Measurements from ENCODE around the gene TNFRSF8.
A peak's percentile ranks its signal among the peaks of the same experiment; 100 is the strongest.

The TNFRSF8 gene

GRCh38 chr1:12166834-12167492 lies 103.9 kb downstream of the TNFRSF8 start, which contains the start of gene TNFRSF1B:
Gene TNFRSF1B, plus strand, starts transcription at chr1:12166991. Its CDS starts 101 bp downstream, at chr1:12167092.
- peaks cover 36% of the 10 kb centered on the region for H3K27me3 ChIP-seq (ENCODE audit: control insufficient read depth, insufficient read depth, low read length, poor library complexity, severe bottlenecking)
- H3K27ac ChIP-seq (ENCODE audit: insufficient read depth, low read depth, low read length, poor library complexity, severe bottlenecking) = no peak within 1 kb of the TSS
- 25% methylated on average over 79 of the region's 79 CpGs for WGBS, 2 experiments
- peaks cover 7% of the 10 kb centered on the region for H3K4me1 ChIP-seq (ENCODE audit: control insufficient read depth, insufficient read depth, low read length)
- H3K9me3 ChIP-seq (ENCODE audit: control insufficient read depth, low read length) = no peaks in the 10 kb centered on the region
- H3K36me3 ChIP-seq (ENCODE audit: control insufficient read depth, insufficient read depth, low read length) = no peaks in the 10 kb centered on the region
- peak within 1 kb of the TSS; percentile 5 for H3K4me3 ChIP-seq (ENCODE audit: insufficient read depth, low read depth, low read length)

DNA sequence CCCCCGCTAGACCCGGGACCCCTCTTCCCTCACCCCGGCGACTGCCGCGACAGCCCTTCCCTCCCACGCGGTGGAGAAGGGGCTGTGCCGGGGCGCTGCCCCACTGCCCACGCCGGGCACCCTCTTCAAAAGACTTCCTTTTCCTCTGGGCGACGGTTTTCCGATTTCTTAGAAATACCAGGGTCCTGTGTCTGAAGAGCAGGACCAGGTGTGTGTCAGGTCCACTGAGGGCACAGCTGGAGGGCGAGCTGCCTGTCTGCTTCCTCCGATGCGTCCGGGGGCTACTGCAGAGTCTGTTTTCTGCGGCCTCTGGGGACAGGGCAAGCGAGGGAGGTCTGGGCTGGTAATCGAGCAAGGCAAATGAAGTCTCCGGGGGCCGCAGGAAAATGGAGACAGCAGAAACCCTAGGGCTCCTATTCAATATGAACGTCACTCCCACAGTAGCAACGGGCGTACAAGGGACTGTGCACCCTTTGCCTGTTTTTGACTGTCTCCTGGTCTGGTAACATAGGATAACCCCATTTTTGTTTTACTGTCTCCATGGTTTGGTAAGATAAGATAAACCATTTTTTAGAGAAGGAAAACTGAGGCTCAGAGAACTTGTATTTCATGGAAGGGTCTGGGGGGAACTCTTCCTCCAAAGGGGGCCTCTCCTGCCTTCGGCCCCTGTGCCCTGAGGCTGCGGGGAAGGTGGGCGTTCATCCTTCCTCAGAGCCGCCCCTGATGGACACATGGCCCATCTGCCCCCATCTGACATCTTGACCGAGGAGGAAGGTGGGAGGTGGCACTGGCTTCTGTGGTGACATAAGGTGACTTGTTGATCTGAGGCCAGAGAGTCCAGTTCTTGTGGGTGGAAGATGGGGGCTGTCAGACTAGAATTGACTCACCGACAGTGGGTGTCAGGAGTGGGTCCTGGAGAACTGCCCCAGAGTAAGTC lies 104.7 kb downstream of the TNFRSF8 start:
- Histone ChIP-seq H3K4me3 (ENCODE audit: insufficient read depth, low read depth, low read length) (no peak overlapping the region), H3K27ac (ENCODE audit: insufficient read depth, low read depth, low read length, poor library complexity, severe bottlenecking) (no peak overlapping the region), H3K4me1 (ENCODE audit: control insufficient read depth, insufficient read depth, low read length) (peaks cover 7% of the 10 kb centered on the region), H3K36me3 (ENCODE audit: control insufficient read depth, insufficient read depth, low read length) (no peaks in the 10 kb centered on the region), H3K9me3 (ENCODE audit: control insufficient read depth, low read length) (no peaks in the 10 kb centered on the region), H3K27me3 (ENCODE audit: control insufficient read depth, insufficient read depth, low read length, poor library complexity, severe bottlenecking) (peaks cover 36% of the 10 kb centered on the region)
- 76 to 78% methylated on average over 33 of the region's 33 CpGs for WGBS, 2 experiments

DNA sequence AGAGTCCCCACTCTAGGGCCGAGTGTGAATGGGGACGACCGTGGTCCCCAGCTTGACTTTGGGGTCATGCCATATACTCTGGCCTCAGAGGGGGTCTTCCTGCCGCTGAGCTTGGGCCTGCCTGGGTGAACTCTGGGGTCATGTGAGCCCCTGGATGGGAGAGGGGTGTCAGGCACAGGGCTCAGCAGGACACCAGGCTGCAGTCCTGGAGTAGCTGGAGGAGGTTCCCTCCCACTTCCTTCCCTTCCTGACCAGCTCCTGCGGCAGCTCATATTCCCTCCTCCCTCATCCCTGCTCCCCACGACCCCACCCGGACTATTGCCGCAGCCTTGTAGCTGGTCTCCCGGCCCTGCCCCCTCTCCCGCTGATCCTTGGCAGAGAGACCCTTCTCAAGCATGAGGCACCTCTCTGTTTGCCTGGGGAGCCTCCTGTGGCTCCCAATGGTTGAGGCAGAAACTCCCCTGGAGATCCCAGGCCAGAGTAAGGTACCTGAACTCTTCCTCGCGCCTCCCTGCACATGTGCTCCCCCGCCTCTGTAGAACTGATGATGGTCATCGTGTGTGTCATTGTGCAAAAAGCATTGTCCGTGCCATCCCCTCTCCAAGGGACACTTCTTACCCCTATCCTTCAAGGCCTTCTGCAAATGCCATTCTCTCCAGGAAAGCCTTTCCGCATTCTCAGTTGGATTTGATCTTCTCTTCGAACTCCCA lies 105.5 kb downstream of the TNFRSF8 start:
- H3K4me3 ChIP-seq (ENCODE audit: insufficient read depth, low read depth, low read length) = no peak overlapping the region
- H3K9me3 ChIP-seq (ENCODE audit: control insufficient read depth, low read length) = no peaks in the 10 kb centered on the region
- 64 to 67% methylated on average over 17 of the region's 17 CpGs for WGBS, 2 experiments
- H3K27me3 ChIP-seq (ENCODE audit: control insufficient read depth, insufficient read depth, low read length, poor library complexity, severe bottlenecking) = peaks cover 36% of the 10 kb centered on the region
- no peaks in the 10 kb centered on the region for H3K36me3 ChIP-seq (ENCODE audit: control insufficient read depth, insufficient read depth, low read length)
- H3K27ac ChIP-seq (ENCODE audit: insufficient read depth, low read depth, low read length, poor library complexity, severe bottlenecking) = no peak overlapping the region
- H3K4me1 ChIP-seq (ENCODE audit: control insufficient read depth, insufficient read depth, low read length) = peaks cover 7% of the 10 kb centered on the region

DNA sequence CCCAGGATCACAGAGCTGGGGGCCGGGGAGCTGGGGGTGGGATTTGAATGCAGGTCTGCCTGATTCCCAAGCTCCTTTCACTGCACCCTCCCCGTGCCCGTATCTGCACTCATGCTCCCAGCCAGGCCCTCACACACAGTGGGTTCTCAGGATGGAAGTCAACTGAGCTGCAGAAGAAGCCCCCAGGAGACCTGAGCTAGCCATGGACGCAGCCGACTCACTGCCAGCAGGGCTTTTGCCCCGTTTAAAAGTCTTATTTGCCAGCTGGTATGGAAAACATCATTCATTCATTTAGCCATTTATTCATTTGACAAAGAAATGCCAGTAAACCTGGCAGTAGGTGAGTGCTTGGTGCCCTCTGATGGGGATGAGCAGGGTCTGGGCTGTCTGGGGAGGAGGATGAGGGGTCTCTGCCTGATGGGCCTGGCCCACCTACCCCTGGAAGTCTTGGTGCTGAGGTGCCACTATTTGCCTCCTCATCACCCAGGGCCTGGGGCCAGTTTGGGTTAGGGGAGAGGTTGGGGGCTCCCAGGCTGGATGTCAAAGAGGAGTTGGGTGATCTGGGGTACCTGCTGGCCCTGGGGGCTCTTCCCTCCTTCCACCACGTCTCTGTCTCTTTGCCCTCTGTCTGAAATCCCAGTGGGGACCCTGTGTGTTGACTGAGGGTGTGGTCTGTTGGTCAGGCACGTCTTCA lies 106.5 kb downstream of the TNFRSF8 start:
- no peaks in the 10 kb centered on the region for H3K36me3 ChIP-seq (ENCODE audit: control insufficient read depth, insufficient read depth, low read length)
- WGBS, 2 experiments = 84 to 89% methylated on average over 7 to 8 of the region's 8 CpGs
- H3K9me3 ChIP-seq (ENCODE audit: control insufficient read depth, low read length) = no peaks in the 10 kb centered on the region
- H3K27ac ChIP-seq (ENCODE audit: insufficient read depth, low read depth, low read length, poor library complexity, severe bottlenecking) = no peak overlapping the region
- peaks cover 9% of the 10 kb centered on the region for H3K4me1 ChIP-seq (ENCODE audit: control insufficient read depth, insufficient read depth, low read length)
- H3K4me3 ChIP-seq (ENCODE audit: insufficient read depth, low read depth, low read length) = no peak overlapping the region
- H3K27me3 ChIP-seq (ENCODE audit: control insufficient read depth, insufficient read depth, low read length, poor library complexity, severe bottlenecking) = peaks cover 36% of the 10 kb centered on the region

DNA sequence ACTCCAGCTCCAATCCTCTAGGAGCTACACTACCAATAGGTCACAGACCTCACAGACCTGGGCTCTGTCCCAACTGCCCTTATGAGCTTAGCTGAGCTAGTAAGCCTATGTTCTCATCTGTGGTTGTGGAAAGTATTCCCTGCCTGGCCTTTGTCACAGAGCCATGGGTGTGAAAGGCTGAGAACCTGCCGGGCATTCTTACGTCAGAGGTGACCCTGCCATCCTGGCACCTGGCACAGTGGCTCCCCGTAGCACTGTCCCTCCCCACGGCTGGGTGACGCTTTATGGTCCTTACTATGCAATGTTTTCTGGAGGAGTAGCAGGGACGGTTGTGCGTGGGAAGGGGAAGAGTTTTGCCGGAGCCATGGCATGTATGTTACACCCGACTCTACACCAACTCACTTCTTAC lies 107.2 kb downstream of the TNFRSF8 start:
- H3K4me1 ChIP-seq (ENCODE audit: control insufficient read depth, insufficient read depth, low read length) = peaks cover 15% of the 10 kb centered on the region
- 94 to 96% methylated on average over 9 of the region's 9 CpGs for WGBS, 2 experiments
- H3K27ac ChIP-seq (ENCODE audit: insufficient read depth, low read depth, low read length, poor library complexity, severe bottlenecking) = no peak overlapping the region
- no peak overlapping the region for H3K4me3 ChIP-seq (ENCODE audit: insufficient read depth, low read depth, low read length)
- H3K9me3 ChIP-seq (ENCODE audit: control insufficient read depth, low read length) = no peaks in the 10 kb centered on the region
- peaks cover 35% of the 10 kb centered on the region for H3K27me3 ChIP-seq (ENCODE audit: control insufficient read depth, insufficient read depth, low read length, poor library complexity, severe bottlenecking)
- H3K36me3 ChIP-seq (ENCODE audit: control insufficient read depth, insufficient read depth, low read length) = no peaks in the 10 kb centered on the region

- H3K9me3 ChIP-seq (ENCODE audit: control insufficient read depth, low read length) = no peaks in the 10 kb centered on the region
- 91 to 92% methylated on average over 12 of the region's 12 CpGs for WGBS, 2 experiments
- no peaks in the 10 kb centered on the region for H3K36me3 ChIP-seq (ENCODE audit: control insufficient read depth, insufficient read depth, low read length)
- no peak overlapping the region for H3K27ac ChIP-seq (ENCODE audit: insufficient read depth, low read depth, low read length, poor library complexity, severe bottlenecking)
- H3K4me1 ChIP-seq (ENCODE audit: control insufficient read depth, insufficient read depth, low read length) = peaks cover 18% of the 10 kb centered on the region
- H3K27me3 ChIP-seq (ENCODE audit: control insufficient read depth, insufficient read depth, low read length, poor library complexity, severe bottlenecking) = peaks cover 24% of the 10 kb centered on the region
- H3K4me3 ChIP-seq (ENCODE audit: insufficient read depth, low read depth, low read length) = no peak overlapping the region
Observed at GRCh38 chr1:12171206-12172041, 108.3 kb downstream of the TNFRSF8 start.

DNA sequence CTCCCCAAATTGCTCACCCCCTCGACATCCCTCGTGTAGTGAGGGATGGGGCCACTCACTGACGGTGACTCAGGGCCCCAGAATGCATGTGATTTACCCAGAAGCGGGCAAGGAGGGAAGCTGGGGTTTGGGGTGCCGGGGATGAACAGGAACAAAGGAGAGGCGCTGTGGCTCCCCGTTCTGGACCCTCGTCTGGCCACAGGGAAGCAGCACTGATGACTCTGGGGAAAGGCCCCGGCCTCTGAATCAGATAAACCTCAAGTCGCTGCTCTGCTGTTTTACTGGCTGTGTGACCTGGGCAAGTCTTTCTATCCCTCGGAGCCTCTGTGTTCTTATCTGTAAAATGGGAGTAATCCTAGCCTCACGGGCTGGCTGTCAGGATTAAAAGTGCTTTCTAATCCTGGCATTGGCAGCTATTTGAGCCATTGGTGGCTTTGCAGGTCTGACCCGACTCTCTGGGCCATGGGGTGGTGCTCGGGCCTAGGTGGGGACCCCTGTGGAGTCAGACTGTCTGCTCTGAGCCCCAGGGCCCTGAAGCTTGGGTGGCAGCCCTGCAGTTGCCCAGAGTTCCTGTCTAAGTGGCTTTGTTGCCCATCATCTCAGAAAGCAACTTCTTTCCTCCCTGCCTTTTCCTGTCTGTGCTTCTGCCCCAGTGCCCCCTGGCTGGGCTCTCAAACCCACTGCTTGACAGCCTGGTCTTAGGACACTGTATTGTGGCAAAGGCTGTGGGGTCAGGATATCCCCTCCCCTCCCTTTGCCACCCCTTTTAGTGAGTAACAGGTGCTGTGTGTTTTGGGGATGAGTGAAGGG lies 109.1 kb downstream of the TNFRSF8 start:
- Histone ChIP-seq H3K4me3 (ENCODE audit: insufficient read depth, low read depth, low read length) (no peak overlapping the region), H3K27ac (ENCODE audit: insufficient read depth, low read depth, low read length, poor library complexity, severe bottlenecking) (no peak overlapping the region), H3K27me3 (ENCODE audit: control insufficient read depth, insufficient read depth, low read length, poor library complexity, severe bottlenecking) (peaks cover 16% of the 10 kb centered on the region), H3K9me3 (ENCODE audit: control insufficient read depth, low read length) (no peaks in the 10 kb centered on the region), H3K36me3 (ENCODE audit: control insufficient read depth, insufficient read depth, low read length) (no peaks in the 10 kb centered on the region), H3K4me1 (ENCODE audit: control insufficient read depth, insufficient read depth, low read length) (peaks cover 18% of the 10 kb centered on the region)
- WGBS, 2 experiments = 93 to 94% methylated on average over 14 of the region's 14 CpGs

DNA sequence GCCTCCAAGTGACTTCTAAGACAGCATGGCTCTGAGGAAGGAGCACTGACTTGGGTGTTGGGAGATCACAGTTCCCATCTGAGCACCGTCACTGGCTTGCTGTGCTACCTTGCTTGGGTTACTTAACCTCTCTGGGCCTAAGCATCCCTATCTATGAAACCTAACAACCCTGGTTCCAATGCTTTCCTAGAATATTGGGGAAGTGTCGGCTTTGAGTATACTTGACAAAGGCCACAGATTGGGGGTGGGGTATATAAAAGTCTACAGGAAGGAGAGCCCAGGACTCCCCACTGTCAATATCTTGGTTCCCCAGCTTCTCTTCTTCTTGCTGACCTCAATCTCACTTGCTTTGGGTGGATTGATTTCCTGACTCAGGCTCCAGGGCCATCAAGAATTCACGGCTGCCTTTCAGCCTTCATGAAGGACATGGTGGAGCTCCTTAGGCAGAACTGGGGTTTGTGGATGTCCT lies 110.0 kb downstream of the TNFRSF8 start:
- no peaks in the 10 kb centered on the region for H3K9me3 ChIP-seq (ENCODE audit: control insufficient read depth, low read length)
- no peak overlapping the region for H3K4me3 ChIP-seq (ENCODE audit: insufficient read depth, low read depth, low read length)
- H3K27me3 ChIP-seq (ENCODE audit: control insufficient read depth, insufficient read depth, low read length, poor library complexity, severe bottlenecking) = peaks cover 8% of the 10 kb centered on the region
- WGBS, 2 experiments = 89 to 92% methylated on average over 3 of the region's 3 CpGs
- H3K27ac ChIP-seq (ENCODE audit: insufficient read depth, low read depth, low read length, poor library complexity, severe bottlenecking) = no peak overlapping the region
- no peaks in the 10 kb centered on the region for H3K36me3 ChIP-seq (ENCODE audit: control insufficient read depth, insufficient read depth, low read length)
- H3K4me1 ChIP-seq (ENCODE audit: control insufficient read depth, insufficient read depth, low read length) = peaks cover 18% of the 10 kb centered on the region
